Measurements from ENCODE around the gene ADCY5.
A peak's percentile ranks its signal among the peaks of the same experiment; 100 is the strongest.

ADCY5 gene

GRCh38 chr3:123296836-123297626 lies 151.9 kb downstream of the ADCY5 start:
- no peak for DNase-seq

- DNase-seq, result no peak
These were observed 152.6 kb downstream of the ADCY5 start for GRCh38 chr3:123296261-123296660.

- DNase-seq, result no peak
These were observed 153.0 kb downstream of the ADCY5 start for GRCh38 chr3:123295901-123296250.

GRCh38 chr3:123295171-123295900 lies 153.6 kb downstream of the ADCY5 start:
- no peak for DNase-seq

- DNase-seq, result no peak
These were observed 154.5 kb downstream of the ADCY5 start for GRCh38 chr3:123294296-123294938.

GRCh38 chr3:123292321-123293310 lies 156.3 kb downstream of the ADCY5 start:
- no peak for DNase-seq

GRCh38 chr3:123291404-123291803 lies 157.5 kb downstream of the ADCY5 start:
- DNase-seq, result no peak

- no peak for DNase-seq
These were observed 157.9 kb downstream of the ADCY5 start for GRCh38 chr3:123290962-123291361.

GRCh38 chr3:123290107-123290930 lies 158.6 kb downstream of the ADCY5 start:
- DNase-seq, result no peak

GRCh38 chr3:123289391-123290106 lies 159.3 kb downstream of the ADCY5 start:
- DNase-seq, result no peak

- DNase-seq, result no peak
These were observed 161.0 kb downstream of the ADCY5 start for GRCh38 chr3:123287962-123288302.

GRCh38 chr3:123287051-123287961 lies 161.6 kb downstream of the ADCY5 start:
- DNase-seq, result no peak

GRCh38 chr3:123286308-123287023 lies 162.4 kb downstream of the ADCY5 start:
- DNase-seq, result peak; percentile 25

GRCh38 chr3:123285931-123286307 lies 163.0 kb downstream of the ADCY5 start:
- DNase-seq, result no peak

- DNase-seq, result no peak
These were observed 163.4 kb downstream of the ADCY5 start for GRCh38 chr3:123285479-123285878.

- no peak for DNase-seq
These were observed 163.8 kb downstream of the ADCY5 start for GRCh38 chr3:123285066-123285465.

GRCh38 chr3:123284399-123285010 lies 164.4 kb downstream of the ADCY5 start:
- no peak for DNase-seq

- no peak for DNase-seq
These were observed 165.1 kb downstream of the ADCY5 start for GRCh38 chr3:123283657-123284398.

Data from NCI-H1436 (cell line).